ENCODE measurements around the gene SLAIN2.

SLAIN2 gene

DNA sequence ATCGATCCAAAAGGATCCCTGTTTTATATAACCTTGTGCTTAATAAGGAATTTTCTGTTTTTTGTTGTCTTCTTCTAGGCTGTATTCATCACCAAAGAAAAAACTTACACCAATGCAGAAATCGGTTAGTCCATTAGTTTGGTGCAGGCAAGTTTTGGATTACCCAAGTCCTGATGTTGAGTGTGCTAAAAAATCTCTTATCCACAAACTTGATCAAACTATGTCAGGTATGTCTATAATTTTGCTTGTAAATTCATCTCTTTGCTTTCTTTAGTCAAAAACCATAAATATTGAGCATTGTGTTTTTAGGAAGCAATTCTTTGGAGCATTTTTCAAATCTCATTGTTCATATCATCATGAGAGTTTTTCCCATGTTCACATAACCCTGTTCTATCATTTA is 28.4 kb downstream of the SLAIN2 start:
- TF ChIP-seq, protein P1, sequence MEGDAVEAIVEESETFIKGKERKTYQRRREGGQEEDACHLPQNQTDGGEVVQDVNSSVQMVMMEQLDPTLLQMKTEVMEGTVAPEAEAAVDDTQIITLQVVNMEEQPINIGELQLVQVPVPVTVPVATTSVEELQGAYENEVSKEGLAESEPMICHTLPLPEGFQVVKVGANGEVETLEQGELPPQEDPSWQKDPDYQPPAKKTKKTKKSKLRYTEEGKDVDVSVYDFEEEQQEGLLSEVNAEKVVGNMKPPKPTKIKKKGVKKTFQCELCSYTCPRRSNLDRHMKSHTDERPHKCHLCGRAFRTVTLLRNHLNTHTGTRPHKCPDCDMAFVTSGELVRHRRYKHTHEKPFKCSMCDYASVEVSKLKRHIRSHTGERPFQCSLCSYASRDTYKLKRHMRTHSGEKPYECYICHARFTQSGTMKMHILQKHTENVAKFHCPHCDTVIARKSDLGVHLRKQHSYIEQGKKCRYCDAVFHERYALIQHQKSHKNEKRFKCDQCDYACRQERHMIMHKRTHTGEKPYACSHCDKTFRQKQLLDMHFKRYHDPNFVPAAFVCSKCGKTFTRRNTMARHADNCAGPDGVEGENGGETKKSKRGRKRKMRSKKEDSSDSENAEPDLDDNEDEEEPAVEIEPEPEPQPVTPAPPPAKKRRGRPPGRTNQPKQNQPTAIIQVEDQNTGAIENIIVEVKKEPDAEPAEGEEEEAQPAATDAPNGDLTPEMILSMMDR (IDR thresholded peaks at IDR 0.05; ENCODE audit: extremely low read depth, missing control alignments), result no peak
- no peak for DNase-seq (ENCODE audit: low spot score)

DNA sequence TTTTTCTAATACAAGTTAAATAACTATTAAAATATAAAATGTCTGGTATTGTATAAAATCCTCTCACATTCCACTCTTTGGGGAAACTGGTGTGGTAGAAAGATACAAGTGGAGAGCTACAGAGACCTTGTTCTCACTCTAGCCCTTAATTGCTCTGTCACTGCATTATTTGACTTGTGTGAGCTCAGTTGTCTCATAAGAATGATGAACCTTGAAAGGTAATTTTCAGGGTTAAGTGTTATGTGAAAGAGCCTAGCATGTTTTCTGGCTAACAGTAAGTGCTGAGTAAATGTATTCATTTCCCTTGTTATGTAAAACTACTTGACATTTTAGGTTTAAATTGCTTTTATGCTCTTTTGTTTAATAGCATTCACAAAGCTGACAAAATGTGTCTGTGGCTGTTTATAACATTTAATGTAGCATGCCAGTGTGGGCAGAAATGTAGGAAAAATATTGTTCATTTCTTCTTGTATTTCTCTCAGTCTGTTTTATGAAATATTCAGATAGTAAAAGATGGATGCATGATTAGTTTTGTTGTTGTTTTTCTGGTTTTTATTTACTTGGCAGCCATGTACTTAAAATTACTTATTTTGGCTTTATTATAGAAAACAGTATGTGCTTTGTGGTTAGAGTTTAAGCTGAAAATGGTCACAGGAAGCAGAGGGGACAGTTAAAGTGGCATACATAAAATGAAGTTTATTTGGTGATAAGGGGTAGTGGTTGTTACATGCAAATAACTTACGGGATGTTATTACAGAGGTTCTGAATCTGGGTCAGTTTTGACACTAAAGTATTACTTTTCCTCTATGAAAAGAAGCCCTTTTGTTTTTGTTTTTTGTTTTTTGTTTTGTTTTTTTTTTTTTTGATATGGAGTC is 29.2 kb downstream of the SLAIN2 start:
- TF ChIP-seq, protein P1 (IDR thresholded peaks at IDR 0.05; ENCODE audit: extremely low read depth, missing control alignments), result no peak
- DNase-seq (ENCODE audit: low spot score), result peak; percentile 24

DNA sequence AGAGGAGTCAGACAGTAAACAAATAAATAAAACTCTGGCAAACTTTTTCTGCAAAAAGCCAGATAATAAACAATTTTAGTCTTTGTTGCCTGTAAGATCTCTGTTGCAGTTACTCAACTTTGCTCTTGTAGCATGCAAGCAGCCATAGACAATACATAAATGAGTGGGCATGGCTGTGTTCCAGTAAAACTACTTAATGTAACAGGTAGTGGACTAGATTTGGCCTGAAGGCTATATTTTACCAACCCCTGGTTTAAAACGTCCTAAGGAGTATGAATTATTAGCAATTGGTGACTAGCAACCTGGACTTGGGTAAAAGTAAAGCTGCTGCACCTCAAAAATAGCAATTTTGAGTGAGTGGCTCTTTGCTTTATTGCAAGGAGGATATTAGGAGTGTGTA is 30.9 kb downstream of the SLAIN2 start:
- DNase-seq (ENCODE audit: low spot score), result no peak

DNA sequence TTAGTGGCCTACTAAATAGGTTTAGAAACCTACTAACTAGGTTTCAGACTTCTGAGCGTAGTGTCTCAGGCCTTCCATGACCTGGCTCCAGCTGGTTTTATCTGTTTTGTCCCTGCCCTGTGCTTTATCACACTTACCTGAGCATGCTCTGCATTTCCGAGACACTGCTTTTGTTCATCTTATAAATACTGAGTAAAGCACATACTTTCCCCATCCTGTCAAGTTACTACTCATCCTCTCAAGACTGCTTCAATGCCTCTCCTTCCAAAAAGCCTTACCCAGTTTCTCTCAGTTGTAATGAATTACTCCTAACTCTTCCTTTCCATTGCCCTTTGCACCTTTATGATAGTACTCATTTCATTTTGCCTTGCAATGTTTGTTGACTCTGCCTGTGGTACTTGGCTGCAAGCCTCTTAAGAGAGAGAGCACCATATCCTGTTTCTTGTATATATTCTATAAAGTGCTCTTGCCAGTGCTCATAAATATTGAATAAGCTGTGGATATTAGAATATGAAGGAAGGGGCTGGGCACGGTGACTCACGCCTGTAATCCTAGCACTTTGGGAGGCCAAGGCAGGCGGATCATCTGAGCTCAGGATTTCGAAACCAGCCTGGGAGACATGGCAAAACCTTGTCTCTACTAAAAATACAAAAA is 34.4 kb downstream of the SLAIN2 start:
- TF ChIP-seq, protein P1 (IDR thresholded peaks at IDR 0.05; ENCODE audit: extremely low read depth, missing control alignments), result no peak
- DNase-seq (ENCODE audit: low spot score), result no peak

More for the DNA sequence above, 30.9 kb downstream of the SLAIN2 start:
- TF ChIP-seq, protein P1 (IDR thresholded peaks at IDR 0.05; ENCODE audit: extremely low read depth, missing control alignments), result no peak

DNA sequence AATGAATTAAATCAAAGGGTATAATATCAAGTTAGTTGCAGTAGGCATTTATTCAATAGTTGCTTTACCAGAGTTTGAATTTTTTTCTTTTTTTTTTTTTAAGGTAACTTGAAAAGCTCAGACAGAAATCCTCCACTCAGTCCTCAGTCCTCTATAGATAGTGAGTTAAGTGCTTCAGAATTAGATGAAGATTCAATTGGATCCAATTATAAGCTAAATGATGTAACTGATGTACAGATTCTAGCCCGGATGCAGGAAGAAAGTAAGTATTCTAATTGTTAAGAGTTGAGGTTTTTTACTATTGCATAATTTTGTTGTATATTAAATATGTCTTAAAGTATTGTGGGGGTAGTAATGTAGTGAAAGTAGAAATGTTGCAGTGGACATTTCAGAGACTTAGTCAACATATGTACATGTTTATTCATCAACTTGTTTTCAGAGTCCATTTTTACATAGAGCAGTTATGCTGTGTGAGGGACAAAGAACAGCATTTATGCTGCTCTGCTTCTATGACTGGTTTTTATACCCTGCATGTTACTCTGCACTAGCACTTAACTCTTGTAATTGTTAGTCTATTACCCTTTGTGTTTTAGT is 38.4 kb downstream of the SLAIN2 start:
- TF ChIP-seq, protein P1 (IDR thresholded peaks at IDR 0.05; ENCODE audit: extremely low read depth, missing control alignments), result no peak
- no peak for DNase-seq (ENCODE audit: low spot score)

DNA sequence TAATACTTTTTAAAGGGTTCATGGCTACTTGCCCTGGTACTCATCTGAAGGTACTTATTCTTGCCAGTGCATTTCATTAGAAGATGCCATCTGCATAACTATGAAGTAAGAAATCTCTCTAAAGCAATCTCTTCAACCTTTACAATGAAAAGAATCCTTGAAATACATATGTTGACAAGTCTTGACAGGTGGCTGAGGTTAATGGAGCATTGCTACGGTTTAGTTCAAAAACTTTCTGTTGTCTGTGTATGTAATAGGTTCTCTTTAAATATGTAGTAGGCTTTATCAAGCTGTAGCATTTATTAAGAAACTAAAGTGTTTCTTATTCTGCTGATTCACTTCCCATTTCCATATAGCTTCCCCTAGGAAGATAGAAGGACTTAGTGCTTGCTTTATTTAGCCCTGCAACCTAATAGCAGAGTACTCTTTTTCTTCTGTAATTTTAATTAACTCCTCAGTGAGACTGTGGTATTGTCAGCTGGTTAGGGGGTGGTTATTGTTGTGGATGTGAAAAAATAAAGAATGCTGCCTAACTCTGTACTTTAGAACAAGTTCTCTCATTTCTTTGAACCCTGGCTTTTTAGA is 39.3 kb downstream of the SLAIN2 start:
- TF ChIP-seq, protein P1 (IDR thresholded peaks at IDR 0.05; ENCODE audit: extremely low read depth, missing control alignments), result no peak

More for the DNA sequence above, 39.3 kb downstream of the SLAIN2 start:
- DNase-seq (ENCODE audit: low spot score), result no peak
